BE2C (cell line): Measurements from ENCODE around the gene PRRX1.

Source experiments
- DNase-seq: peaks from one replicate; pipeline ENCODE4 v3.0.0-alpha.2; 2020
- H3K27me3 ChIP-seq: fragments of 250-450 bp; sonication (Bioruptor Pico); 2 replicates; pipeline ENCODE4 v1.5.1; 2020; ENCODE audit warnings: mild to moderate bottlenecking
- H3K36me3 ChIP-seq: fragments of 250-450 bp; sonication (Bioruptor Pico); 2 replicates; pipeline ENCODE4 v1.5.1; 2020; ENCODE audit warnings: mild to moderate bottlenecking
- H3K4me1 ChIP-seq: fragments of 250-450 bp; sonication (Bioruptor Pico); 2 replicates; pipeline ENCODE4 v1.5.1; 2020
- H3K4me3 ChIP-seq: 2 replicates; pipeline ENCODE4 v1.5.1; 2011; ENCODE audit warnings: low read depth, low read length
- H3K9me3 ChIP-seq: fragments of 250-450 bp; sonication (Bioruptor Pico); 2 replicates; pipeline ENCODE4 v1.5.1; 2020
- TF ChIP-seq, protein P1 (sequence below): IDR thresholded peaks from 2 replicates; pipeline ENCODE4 v1.5.1; 2012; ENCODE audit warnings: mild to moderate bottlenecking, low read depth, low read length

The PRRX1 gene

GRCh38 chr1:170662561-170663403 is 1.1 kb upstream of the PRRX1 start:
- H3K36me3 ChIP-seq = no peaks in the 10 kb centered on the region
- peaks cover 85% of the 10 kb centered on the region for H3K27me3 ChIP-seq
- TF ChIP-seq, protein P1, sequence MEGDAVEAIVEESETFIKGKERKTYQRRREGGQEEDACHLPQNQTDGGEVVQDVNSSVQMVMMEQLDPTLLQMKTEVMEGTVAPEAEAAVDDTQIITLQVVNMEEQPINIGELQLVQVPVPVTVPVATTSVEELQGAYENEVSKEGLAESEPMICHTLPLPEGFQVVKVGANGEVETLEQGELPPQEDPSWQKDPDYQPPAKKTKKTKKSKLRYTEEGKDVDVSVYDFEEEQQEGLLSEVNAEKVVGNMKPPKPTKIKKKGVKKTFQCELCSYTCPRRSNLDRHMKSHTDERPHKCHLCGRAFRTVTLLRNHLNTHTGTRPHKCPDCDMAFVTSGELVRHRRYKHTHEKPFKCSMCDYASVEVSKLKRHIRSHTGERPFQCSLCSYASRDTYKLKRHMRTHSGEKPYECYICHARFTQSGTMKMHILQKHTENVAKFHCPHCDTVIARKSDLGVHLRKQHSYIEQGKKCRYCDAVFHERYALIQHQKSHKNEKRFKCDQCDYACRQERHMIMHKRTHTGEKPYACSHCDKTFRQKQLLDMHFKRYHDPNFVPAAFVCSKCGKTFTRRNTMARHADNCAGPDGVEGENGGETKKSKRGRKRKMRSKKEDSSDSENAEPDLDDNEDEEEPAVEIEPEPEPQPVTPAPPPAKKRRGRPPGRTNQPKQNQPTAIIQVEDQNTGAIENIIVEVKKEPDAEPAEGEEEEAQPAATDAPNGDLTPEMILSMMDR = no peak
- H3K9me3 ChIP-seq = no peaks in the 10 kb centered on the region
- DNase-seq = no peak
- H3K4me3 ChIP-seq = no peak overlapping the region
- H3K4me1 ChIP-seq = no peaks in the 10 kb centered on the region

DNA sequence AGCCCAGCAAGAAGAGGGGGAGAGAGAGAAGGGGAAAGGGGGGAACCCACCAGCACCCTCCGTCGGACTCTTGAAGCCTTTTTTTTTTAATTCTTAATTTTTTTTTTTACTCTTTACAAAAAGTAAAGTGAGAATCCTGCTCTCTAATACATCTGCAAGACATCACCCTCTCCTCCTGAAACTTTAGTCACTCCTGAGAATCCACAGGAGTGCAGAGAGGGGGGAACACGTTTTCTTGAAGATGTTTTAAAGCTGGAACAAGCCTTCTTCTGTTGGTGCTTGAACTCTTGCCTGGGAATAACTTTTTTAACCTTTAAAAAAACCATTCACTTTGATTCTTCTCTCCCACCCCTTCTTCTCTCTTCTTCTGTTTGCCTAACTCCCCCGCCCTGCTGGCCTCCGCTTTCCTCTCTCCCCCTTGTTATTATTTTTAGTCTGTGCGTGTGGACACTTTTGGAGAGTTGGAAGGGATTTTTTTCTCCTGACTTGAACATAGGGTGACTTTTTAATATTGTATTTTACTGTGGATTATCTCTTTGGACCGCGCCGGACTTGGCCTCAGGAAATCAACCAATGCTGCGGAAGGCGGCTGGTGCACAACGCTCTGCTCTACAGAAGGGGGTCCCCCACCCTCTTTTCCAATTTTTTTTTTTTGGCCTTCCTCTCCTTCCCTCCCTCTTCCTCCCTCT is 383 bp upstream of the PRRX1 start:
- Histone ChIP-seq H3K36me3 (no peaks in the 10 kb centered on the region), H3K4me3 (no peak overlapping the region), H3K9me3 (no peaks in the 10 kb centered on the region), H3K27me3 (peaks cover 92% of the 10 kb centered on the region), H3K4me1 (no peaks in the 10 kb centered on the region)
- no peak for DNase-seq
- TF ChIP-seq, protein P1 = no peak

- no peak overlapping the region for H3K4me3 ChIP-seq
- no peak for DNase-seq
- H3K4me1 ChIP-seq = no peaks in the 10 kb centered on the region
- TF ChIP-seq, protein P1 = peak; percentile 5; the same call in 1 of the 2 replicates
- no peaks in the 10 kb centered on the region for H3K36me3 ChIP-seq
- H3K27me3 ChIP-seq = peaks cover 94% of the 10 kb centered on the region
- no peaks in the 10 kb centered on the region for H3K9me3 ChIP-seq
Observed at GRCh38 chr1:170664828-170665612, 1.1 kb downstream of the PRRX1 start.

GRCh38 chr1:170665629-170666028 is 1.7 kb downstream of the PRRX1 start:
- TF ChIP-seq, protein P1 = no peak
- no peaks in the 10 kb centered on the region for H3K9me3 ChIP-seq
- DNase-seq = no peak
- peaks cover 95% of the 10 kb centered on the region for H3K27me3 ChIP-seq
- no peak overlapping the region for H3K4me3 ChIP-seq
- no peaks in the 10 kb centered on the region for H3K36me3 ChIP-seq
- H3K4me1 ChIP-seq = no peaks in the 10 kb centered on the region

DNA sequence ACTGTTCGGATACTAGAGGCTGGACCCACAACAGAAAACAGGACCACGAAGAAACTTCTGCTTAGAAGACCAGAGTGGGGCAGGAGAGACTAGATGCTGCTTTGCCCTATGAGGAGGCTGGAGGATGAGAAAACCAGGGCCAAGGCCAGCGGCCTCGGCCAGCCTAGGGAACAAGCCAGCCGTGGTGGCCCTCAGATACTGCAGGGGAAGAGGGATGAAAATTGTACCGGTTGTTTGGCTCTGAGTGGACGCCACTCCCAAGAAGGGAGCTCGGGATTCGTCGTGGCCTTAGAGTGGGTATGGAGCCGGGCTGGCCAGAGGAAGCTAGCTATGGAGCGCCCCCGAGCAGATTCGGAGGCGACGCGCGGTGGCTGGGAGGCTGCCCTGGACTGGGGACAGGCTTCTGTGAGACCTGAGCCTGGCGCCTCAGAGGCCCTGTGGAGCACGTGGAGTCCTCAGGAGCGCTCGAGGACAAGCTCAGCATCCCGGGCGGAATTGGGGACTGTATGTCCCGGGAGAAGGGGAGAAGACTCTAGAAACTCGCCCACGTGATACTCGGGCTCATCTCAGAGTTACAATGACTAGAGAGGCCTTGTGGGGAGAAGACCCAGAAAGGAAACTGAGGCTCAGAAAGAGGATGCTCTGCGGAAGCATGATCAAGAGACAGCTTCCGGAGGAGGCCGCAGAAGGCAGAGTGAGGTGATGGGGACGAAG is 2.8 kb downstream of the PRRX1 start:
- Histone ChIP-seq H3K36me3 (no peaks in the 10 kb centered on the region), H3K27me3 (peaks cover 97% of the 10 kb centered on the region), H3K9me3 (no peaks in the 10 kb centered on the region), H3K4me3 (no peak overlapping the region), H3K4me1 (no peaks in the 10 kb centered on the region)
- TF ChIP-seq, protein P1 = no peak
- no peak for DNase-seq
